ENCODE measurements around the gene MRPL55.

Gene MRPL55

GRCh38 chr1:228109073-228109961 lies at the start of gene MRPL55:
Gene MRPL55 (minus strand): TSS chr1:228109299. CDS start chr1:228108260, 1,039 bp downstream.
- DNase-seq (ENCODE audit: low read depth in 2 of 2), result peak; percentile 96 to 98

- DNase-seq (ENCODE audit: low read depth in 2 of 2), result no peak
Measured at GRCh38 chr1:228158151-228159007, 49.3 kb upstream of the MRPL55 start.

GRCh38 chr1:228157729-228158126 lies 48.6 kb upstream of the MRPL55 start:
- DNase-seq (ENCODE audit: low read depth in 2 of 2), result no peak

- no peak for DNase-seq (ENCODE audit: low read depth in 2 of 2)
Measured at GRCh38 chr1:228156941-228157728, 48.0 kb upstream of the MRPL55 start.

- DNase-seq (ENCODE audit: low read depth in 2 of 2), result no peak
Measured at GRCh38 chr1:228156515-228156881, 47.4 kb upstream of the MRPL55 start.

- DNase-seq (ENCODE audit: low read depth in 2 of 2), result no peak
Measured at GRCh38 chr1:228155596-228156514, 46.8 kb upstream of the MRPL55 start.

GRCh38 chr1:228154670-228155571 lies 45.8 kb upstream of the MRPL55 start:
- DNase-seq (ENCODE audit: low read depth in 2 of 2), result peak in 1 of 2 donors; percentile 45

- DNase-seq (ENCODE audit: low read depth in 2 of 2), result no peak
Measured at GRCh38 chr1:228154021-228154669, 45.0 kb upstream of the MRPL55 start.

GRCh38 chr1:228152918-228153258 lies 43.8 kb upstream of the MRPL55 start:
- no peak for DNase-seq (ENCODE audit: low read depth in 2 of 2)

- no peak for DNase-seq (ENCODE audit: low read depth in 2 of 2)
Measured at GRCh38 chr1:228152097-228152917, 43.2 kb upstream of the MRPL55 start.

- no peak for DNase-seq (ENCODE audit: low read depth in 2 of 2)
Measured at GRCh38 chr1:228151180-228151925, 42.3 kb upstream of the MRPL55 start.

- DNase-seq (ENCODE audit: low read depth in 2 of 2), result no peak
Measured at GRCh38 chr1:228150461-228151179, 41.5 kb upstream of the MRPL55 start.

- DNase-seq (ENCODE audit: low read depth in 2 of 2), result no peak
Measured at GRCh38 chr1:228150120-228150460, 41.0 kb upstream of the MRPL55 start.

- DNase-seq (ENCODE audit: low read depth in 2 of 2), result no peak
Measured at GRCh38 chr1:228149406-228150119, 40.5 kb upstream of the MRPL55 start, which contains the start of gene GJC2. Gene GJC2 (plus strand): TSS chr1:228149930. CDS start chr1:228157759, 7,829 bp downstream.

- no peak for DNase-seq (ENCODE audit: low read depth in 2 of 2)
Measured at GRCh38 chr1:228148935-228149405, 39.9 kb upstream of the MRPL55 start.

- DNase-seq (ENCODE audit: low read depth in 2 of 2), result no peak
Measured at GRCh38 chr1:228148196-228148861, 39.2 kb upstream of the MRPL55 start.

All from stimulated activated CD8-positive, alpha-beta memory T cell treated with anti-CD3 and anti-CD28 coated beads, Interleukin-15, amount 100 ng/mL, for 4 hours (primary cell).